Ascending aorta (tissue), 2 donors: ENCODE results near the gene NR1I2. TPM values are rescaled to one million over a fixed set of nuclear protein-coding genes. Genes with fewer than 3 reads are reported as not detected.

ENCODE experiments used
- DNase-seq, 2 donors: peaks; one replicate each; pipeline ENCODE4 v3.0.0-alpha.2; 2019; ENCODE audit warnings: low spot score in 2 of 2
- H3K27ac ChIP-seq, 2 donors: fragments of 200-600 bp; sonication (generic); one replicate each; pipeline ENCODE4 v1.5.1; 2016 to 2017; ENCODE audit warnings: mild to moderate bottlenecking in 1 of 2
- H3K27me3 ChIP-seq: fragments of 200-600 bp; sonication (generic); one replicate; pipeline ENCODE4 v1.5.1; 2017
- H3K36me3 ChIP-seq, 2 donors: fragments of 200-600 bp; sonication (generic); one replicate each; pipeline ENCODE4 v1.5.1; 2016
- H3K4me1 ChIP-seq, 2 donors: fragments of 200-600 bp; sonication (generic); one replicate each; pipeline ENCODE4 v1.5.1; 2016 to 2017; ENCODE audit warnings: mild to moderate bottlenecking in 1 of 2
- H3K4me3 ChIP-seq, 2 donors: fragments of 200-600 bp; sonication (generic); one replicate each; pipeline ENCODE4 v1.5.1; 2016 to 2017; ENCODE audit warnings: mild to moderate bottlenecking in 1 of 2
- H3K9me3 ChIP-seq, 2 donors: fragments of 200-600 bp; sonication (generic); one replicate each; pipeline ENCODE4 v1.5.1; 2016
- CTCF ChIP-seq, 3 experiments: fragments of 200-600 bp in 2 of 3; fragments of 450-650 bp in 1 of 3; sonication (generic) in 2 of 3; IDR thresholded peaks; one replicate each; pipeline ENCODE4 v1.5.1; 2016 to 2019; ENCODE audit warnings: antibody characterized with exemption in 3 of 3, mild to moderate bottlenecking in 1 of 3, moderate library complexity in 1 of 3
- intact Hi-C: fragments of 100-400 bp; cut with DNase I; formaldehyde crosslinking; loops from one replicate; pipeline ENCODE4 v1.15.1; 2023
- total RNA-seq: library from RNA; depleted of rRNA; stranded (reverse); fragments of >200 nt; gene quantifications from one replicate; pipeline ENCODE4 v1.1.0, GENCODE V29; 2016

Gene NR1I2
- total RNA-seq, 1 donor from 2014 or later: not detected

- intact Hi-C loops: no loop called here
- Histone ChIP-seq H3K4me3 (no peak overlapping the region), H3K36me3 (no peaks in the 10 kb centered on the region), H3K27me3 (no peaks in the 10 kb centered on the region), H3K27ac (no peak overlapping the region), H3K4me1 (no peaks in the 10 kb centered on the region), H3K9me3 (no peaks in the 10 kb centered on the region)
- no peak for DNase-seq
- TF ChIP-seq CTCF (IDR thresholded peaks at IDR 0.05): no peak
Measured at GRCh38 chr3:119800844-119801243, 18.9 kb downstream of the NR1I2 start.

- Histone ChIP-seq H3K27me3 (no peaks in the 10 kb centered on the region), H3K9me3 (no peaks in the 10 kb centered on the region), H3K36me3 (no peaks in the 10 kb centered on the region), H3K27ac (no peak overlapping the region), H3K4me3 (no peak overlapping the region), H3K4me1 (peaks cover 0 to 7% of the 10 kb centered on the region in 2 donors)
- intact Hi-C loops: no loop called here
- TF ChIP-seq CTCF (IDR thresholded peaks at IDR 0.05): no peak
- no peak for DNase-seq
Measured at GRCh38 chr3:119808244-119808643, 26.3 kb downstream of the NR1I2 start.

- TF ChIP-seq CTCF (IDR thresholded peaks at IDR 0.05): no peak
- Histone ChIP-seq H3K27me3 (no peaks in the 10 kb centered on the region), H3K9me3 (no peaks in the 10 kb centered on the region), H3K27ac (no peak overlapping the region), H3K4me3 (no peak overlapping the region), H3K36me3 (no peaks in the 10 kb centered on the region), H3K4me1 (peaks cover 0 to 7% of the 10 kb centered on the region in 2 donors)
- intact Hi-C loops: no loop called here
- no peak for DNase-seq
Measured at GRCh38 chr3:119808843-119809242, 26.9 kb downstream of the NR1I2 start.

GRCh38 chr3:119809249-119810017 is 27.5 kb downstream of the NR1I2 start:
- H3K36me3 ChIP-seq: no peaks in the 10 kb centered on the region
- H3K27me3 ChIP-seq: no peaks in the 10 kb centered on the region
- DNase-seq: no peak
- peaks cover 0 to 7% of the 10 kb centered on the region in 2 donors for H3K4me1 ChIP-seq
- TF ChIP-seq CTCF (IDR thresholded peaks at IDR 0.05): no peak
- H3K9me3 ChIP-seq: no peaks in the 10 kb centered on the region
- intact Hi-C loops: no loop called here
- peak overlapping the region; percentile 59 to 62 for H3K4me3 ChIP-seq
- no peak overlapping the region for H3K27ac ChIP-seq

- intact Hi-C loops: no loop called here
- no peak overlapping the region for H3K27ac ChIP-seq
- no peaks in the 10 kb centered on the region for H3K36me3 ChIP-seq
- peak overlapping the region; percentile 59 to 62 for H3K4me3 ChIP-seq
- no peak for DNase-seq
- peaks cover 0 to 7% of the 10 kb centered on the region in 2 donors for H3K4me1 ChIP-seq
- no peak for TF ChIP-seq CTCF (IDR thresholded peaks at IDR 0.05)
- no peaks in the 10 kb centered on the region for H3K27me3 ChIP-seq
- H3K9me3 ChIP-seq: no peaks in the 10 kb centered on the region
Measured at GRCh38 chr3:119810018-119810435, 28.1 kb downstream of the NR1I2 start.
